Astrocyte (in vitro differentiated cells and primary cell): ENCODE results near the gene CDK6. TPM values are rescaled to one million over a fixed set of nuclear protein-coding genes. Genes with fewer than 3 reads are reported as not detected.

Experiments used
- DNase-seq: peaks from one replicate; pipeline ENCODE4 v3.0.0-alpha.2; 2010; ENCODE audit warnings: low read depth
- FAIRE-seq: peaks from 2 replicates; lab custom pipeline; 2011; peaks lifted over from hg19 to GRCh38; lab: Jason Lieb, UNC
- H2AFZ ChIP-seq: 2 replicates; pipeline ENCODE4 v1.6.0; 2012; ENCODE audit warnings: low read depth, low read length, inconsistent platforms
- H3K27ac ChIP-seq: 2 replicates; pipeline ENCODE4 v1.5.1; 2011; ENCODE audit warnings: low read depth, low read length, inconsistent platforms
- H3K27me3 ChIP-seq: 2 replicates; pipeline ENCODE4 v1.6.0; 2011; ENCODE audit warnings: low read length, inconsistent platforms; ENCODE audit not compliant: insufficient read depth
- H3K36me3 ChIP-seq: 2 replicates; pipeline ENCODE4 v1.5.1; 2011; ENCODE audit warnings: low read length, inconsistent platforms; ENCODE audit not compliant: insufficient read depth
- H3K4me1 ChIP-seq: 2 replicates; pipeline ENCODE4 v1.5.1; 2011; ENCODE audit warnings: low read length, inconsistent platforms; ENCODE audit not compliant: insufficient read depth
- H3K4me2 ChIP-seq: 2 replicates; pipeline ENCODE4 v1.6.0; 2012; ENCODE audit warnings: low read length, inconsistent platforms
- H3K4me3 ChIP-seq: 2 replicates; pipeline ENCODE4 v1.5.1; 2011; ENCODE audit warnings: low read depth, mild to moderate bottlenecking, low read length, inconsistent platforms; ENCODE audit not compliant: insufficient read depth
- H3K79me2 ChIP-seq: 2 replicates; pipeline ENCODE4 v1.6.0; 2012; ENCODE audit warnings: mild to moderate bottlenecking, low read length, inconsistent platforms; ENCODE audit not compliant: insufficient read depth
- H3K9ac ChIP-seq: 2 replicates; pipeline ENCODE4 v1.6.0; 2012; ENCODE audit warnings: mild to moderate bottlenecking, low read length, inconsistent platforms
- H3K9me3 ChIP-seq: 2 replicates; pipeline ENCODE4 v1.5.1; 2012; ENCODE audit warnings: low read depth, mild to moderate bottlenecking, low read length, inconsistent platforms; ENCODE audit not compliant: insufficient read depth
- H4K20me1 ChIP-seq: 2 replicates; pipeline ENCODE4 v1.6.0; 2012; ENCODE audit warnings: low read length, inconsistent platforms; ENCODE audit not compliant: insufficient read depth
- H3K27ac Mint-ChIP-seq: one replicate; pipeline ENCODE4 v1.8.0; 2021; ENCODE audit warnings: mild to moderate bottlenecking, mixed read lengths; ENCODE audit not compliant: unreplicated experiment
- H3K27me3 Mint-ChIP-seq: one replicate; pipeline ENCODE4 v1.8.0; 2021; ENCODE audit warnings: low read depth, mixed read lengths; ENCODE audit not compliant: unreplicated experiment
- H3K36me3 Mint-ChIP-seq: one replicate; pipeline ENCODE4 v1.8.0; 2021; ENCODE audit warnings: low read depth, mixed read lengths; ENCODE audit not compliant: unreplicated experiment
- H3K4me1 Mint-ChIP-seq: one replicate; pipeline ENCODE4 v1.8.0; 2021; ENCODE audit warnings: low read depth, mixed read lengths; ENCODE audit not compliant: unreplicated experiment
- H3K4me3 Mint-ChIP-seq: one replicate; pipeline ENCODE4 v1.8.0; 2021; ENCODE audit warnings: mild to moderate bottlenecking, moderate library complexity, mixed read lengths; ENCODE audit not compliant: unreplicated experiment
- H3K9me3 Mint-ChIP-seq: one replicate; pipeline ENCODE4 v1.8.0; 2021; ENCODE audit warnings: mild to moderate bottlenecking, mixed read lengths; ENCODE audit not compliant: unreplicated experiment
- CTCF ChIP-seq: IDR thresholded peaks from 2 replicates; pipeline ENCODE4 v1.5.1; 2011; ENCODE audit warnings: low read depth, mild to moderate bottlenecking, inconsistent platforms, low read length, moderate library complexity; ENCODE audit not compliant: insufficient read depth
- EZH2 ChIP-seq: IDR thresholded peaks from 2 replicates; pipeline ENCODE4 v1.6.1; 2012; ENCODE audit warnings: mild to moderate bottlenecking, low read length, inconsistent platforms; ENCODE audit not compliant: insufficient read depth
- total RNA-seq: library from RNA; stranded (reverse); gene quantifications from 2 replicates; pipeline ENCODE4 v1.2.1, GENCODE V29; 2021

The CDK6 gene
- total RNA-seq, 1 donor from 2014 or later = 160 TPM

DNA sequence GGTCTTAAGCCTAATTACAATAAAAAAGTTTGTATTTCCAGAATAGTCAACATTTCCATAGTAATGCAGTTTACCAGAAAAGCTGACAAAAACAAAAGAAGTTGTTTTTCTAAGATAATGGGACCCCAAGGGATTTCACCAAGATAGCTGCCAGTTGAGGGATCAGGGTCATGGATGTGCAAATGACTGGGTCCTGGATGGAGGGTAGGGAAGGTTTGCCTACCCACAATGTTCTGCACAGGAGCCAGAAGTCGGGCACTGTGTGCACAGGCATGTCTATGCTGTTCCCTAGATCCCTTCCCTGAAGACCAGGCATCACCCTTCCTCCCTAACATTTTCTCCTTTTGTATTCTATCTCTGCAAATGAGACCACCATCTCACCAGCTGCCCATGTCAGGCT, 152.1 kb downstream of the CDK6 start:
- Mint-ChIP-seq H3K4me1 (peaks cover 13% of the 10 kb centered on the region), H3K27ac (no peak overlapping the region), H3K36me3 (peaks cover 22% of the 10 kb centered on the region), H3K27me3 (no peaks in the 10 kb centered on the region), H3K4me3 (no peak overlapping the region), H3K9me3 (no peaks in the 10 kb centered on the region)
- no peak overlapping the region for H3K4me3 ChIP-seq
- no peaks in the 10 kb centered on the region for H3K27me3 ChIP-seq
- H3K9me3 ChIP-seq = no peaks in the 10 kb centered on the region
- FAIRE-seq (no peak), DNase-seq (no peak)
- H3K79me2 ChIP-seq = peaks cover 73% of the 10 kb centered on the region
- H4K20me1 ChIP-seq = peaks cover 22% of the 10 kb centered on the region
- H3K4me1 ChIP-seq = peaks cover 7% of the 10 kb centered on the region
- H3K27ac ChIP-seq = no peak overlapping the region
- no peak overlapping the region for H3K4me2 ChIP-seq
- no peak overlapping the region for H3K9ac ChIP-seq
- peaks cover 11% of the 10 kb centered on the region for H3K36me3 ChIP-seq
- TF ChIP-seq EZH2 (no peak), CTCF (no peak)
- H2AFZ ChIP-seq = no peak overlapping the region

DNA sequence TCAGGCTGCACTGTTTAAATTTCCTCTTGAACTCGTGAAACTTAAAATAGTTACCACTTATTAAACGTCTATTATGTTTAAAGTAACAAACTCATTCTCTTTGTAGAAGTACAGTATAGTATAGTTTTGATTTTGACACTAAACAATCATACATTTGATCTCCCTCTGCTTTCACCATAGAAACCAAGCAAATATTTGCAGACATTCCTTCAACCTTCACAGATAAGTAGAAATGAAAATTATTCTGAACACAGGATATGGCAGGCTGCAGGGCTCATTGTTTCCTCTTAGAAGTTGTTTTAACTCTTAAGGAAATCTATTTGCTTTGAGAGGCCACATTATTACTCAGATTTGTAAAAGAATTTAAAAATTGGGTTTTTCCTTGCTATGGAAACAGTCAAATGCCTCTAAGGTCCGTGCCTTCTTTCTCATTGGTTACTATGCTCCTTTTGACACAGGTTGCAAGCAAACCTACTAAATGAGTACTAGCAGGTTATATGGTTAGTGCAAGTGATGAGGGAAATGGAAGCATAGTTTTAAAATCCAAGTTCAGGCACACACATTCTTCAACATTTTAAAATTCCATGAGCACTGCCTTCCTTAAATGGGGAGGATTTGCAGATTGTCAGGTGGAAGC, 153.4 kb downstream of the CDK6 start:
- no peaks in the 10 kb centered on the region for H3K27me3 ChIP-seq
- Mint-ChIP-seq H3K27me3 (no peaks in the 10 kb centered on the region), H3K27ac (no peak overlapping the region), H3K4me3 (no peak overlapping the region), H3K4me1 (peaks cover 15% of the 10 kb centered on the region), H3K9me3 (no peaks in the 10 kb centered on the region), H3K36me3 (peaks cover 25% of the 10 kb centered on the region)
- TF ChIP-seq CTCF = no peak
- TF ChIP-seq EZH2 = no peak
- H3K9me3 ChIP-seq = no peaks in the 10 kb centered on the region
- H3K4me2 ChIP-seq = peak overlapping the region; percentile 4
- FAIRE-seq (no peak), DNase-seq (peak; percentile 41)
- peak overlapping the region; percentile 19 for H3K9ac ChIP-seq
- H4K20me1 ChIP-seq = peaks cover 33% of the 10 kb centered on the region
- peaks cover 75% of the 10 kb centered on the region for H3K79me2 ChIP-seq
- no peak overlapping the region for H3K4me3 ChIP-seq
- peak overlapping the region; percentile 32 for H3K27ac ChIP-seq
- H2AFZ ChIP-seq = no peak overlapping the region
- H3K36me3 ChIP-seq = peaks cover 11% of the 10 kb centered on the region
- H3K4me1 ChIP-seq = peaks cover 7% of the 10 kb centered on the region

DNA sequence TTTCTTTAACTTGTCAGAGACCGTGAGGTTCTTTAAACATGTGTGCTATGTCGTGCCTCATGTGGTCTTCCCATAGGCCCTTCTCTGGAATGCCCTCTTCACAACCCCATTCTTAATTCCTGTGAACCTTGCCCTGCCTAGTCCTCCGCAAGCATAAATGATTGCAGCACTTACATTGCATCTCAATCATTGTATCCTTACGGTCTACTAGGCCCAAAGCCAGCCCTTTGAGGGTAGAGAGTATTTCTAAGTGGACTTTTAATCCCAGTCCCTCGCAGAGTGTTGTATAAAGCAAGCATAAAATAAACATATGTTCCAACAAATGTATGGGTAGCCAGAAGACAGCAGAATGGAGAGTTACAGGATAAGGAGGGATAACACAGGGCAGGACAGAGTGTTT, 154.0 kb downstream of the CDK6 start:
- Histone ChIP-seq H3K4me1 (peaks cover 7% of the 10 kb centered on the region), H3K79me2 (peaks cover 74% of the 10 kb centered on the region), H3K9me3 (no peaks in the 10 kb centered on the region), H3K27ac (peak overlapping the region; percentile 32), H3K9ac (no peak overlapping the region), H4K20me1 (peaks cover 33% of the 10 kb centered on the region), H3K4me2 (no peak overlapping the region), H3K36me3 (peaks cover 11% of the 10 kb centered on the region), H3K4me3 (no peak overlapping the region), H3K27me3 (no peaks in the 10 kb centered on the region), H2AFZ (no peak overlapping the region)
- Mint-ChIP-seq H3K36me3 (peaks cover 25% of the 10 kb centered on the region), H3K4me1 (peaks cover 15% of the 10 kb centered on the region), H3K9me3 (no peaks in the 10 kb centered on the region), H3K4me3 (no peak overlapping the region), H3K27me3 (no peaks in the 10 kb centered on the region), H3K27ac (no peak overlapping the region)
- DNase-seq = no peak
- no peak for TF ChIP-seq CTCF
- TF ChIP-seq EZH2 = no peak
- FAIRE-seq = no peak
